HG02571 (cell line): Measurements from ENCODE around the gene KRTAP10-6.
"Not testable (repeated sequence)": the region's sequence is repeated elsewhere in the genome, so short reads cannot be mapped to it uniquely, and the experiment has no call there.

Experiments used
- ATAC-seq: cut with Tn5 transposase; IDR thresholded peaks from one replicate; pipeline ENCODE4 v1.9.1; 2021; ENCODE audit warnings: mild to moderate bottlenecking, moderate library complexity; ENCODE audit not compliant: unreplicated experiment

Gene KRTAP10-6

DNA sequence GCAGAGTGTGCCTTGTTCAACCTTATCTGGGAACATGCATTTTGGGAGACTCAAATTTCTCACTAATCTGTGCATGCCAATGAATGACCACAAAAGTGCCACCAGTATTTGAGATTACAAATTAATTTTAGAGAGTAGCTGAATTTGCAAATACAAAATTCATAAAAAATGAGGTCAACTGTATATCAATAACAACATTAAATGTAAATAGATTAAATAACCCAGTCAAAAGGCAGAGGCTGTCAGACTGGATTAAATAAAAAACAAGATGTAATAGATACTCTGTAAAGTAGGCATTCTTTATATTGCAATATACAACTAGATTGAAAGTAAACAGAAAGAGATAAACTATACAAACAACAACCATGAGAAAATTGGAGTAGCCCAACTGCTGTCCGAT, 28.2 kb downstream of the KRTAP10-6 start:
- ATAC-seq: no peak

GRCh38 chr21:44558695-44559094, 33.6 kb downstream of the KRTAP10-6 start, which contains the start of gene KRTAP10-3:
KRTAP10-3 (minus strand) TSS chr21:44558795; CDS start chr21:44558715, 80 bp downstream.
- no peak for ATAC-seq

- ATAC-seq: not testable (repeated sequence)
These were observed 34.0 kb downstream of the KRTAP10-6 start for GRCh38 chr21:44558329-44558675.

DNA sequence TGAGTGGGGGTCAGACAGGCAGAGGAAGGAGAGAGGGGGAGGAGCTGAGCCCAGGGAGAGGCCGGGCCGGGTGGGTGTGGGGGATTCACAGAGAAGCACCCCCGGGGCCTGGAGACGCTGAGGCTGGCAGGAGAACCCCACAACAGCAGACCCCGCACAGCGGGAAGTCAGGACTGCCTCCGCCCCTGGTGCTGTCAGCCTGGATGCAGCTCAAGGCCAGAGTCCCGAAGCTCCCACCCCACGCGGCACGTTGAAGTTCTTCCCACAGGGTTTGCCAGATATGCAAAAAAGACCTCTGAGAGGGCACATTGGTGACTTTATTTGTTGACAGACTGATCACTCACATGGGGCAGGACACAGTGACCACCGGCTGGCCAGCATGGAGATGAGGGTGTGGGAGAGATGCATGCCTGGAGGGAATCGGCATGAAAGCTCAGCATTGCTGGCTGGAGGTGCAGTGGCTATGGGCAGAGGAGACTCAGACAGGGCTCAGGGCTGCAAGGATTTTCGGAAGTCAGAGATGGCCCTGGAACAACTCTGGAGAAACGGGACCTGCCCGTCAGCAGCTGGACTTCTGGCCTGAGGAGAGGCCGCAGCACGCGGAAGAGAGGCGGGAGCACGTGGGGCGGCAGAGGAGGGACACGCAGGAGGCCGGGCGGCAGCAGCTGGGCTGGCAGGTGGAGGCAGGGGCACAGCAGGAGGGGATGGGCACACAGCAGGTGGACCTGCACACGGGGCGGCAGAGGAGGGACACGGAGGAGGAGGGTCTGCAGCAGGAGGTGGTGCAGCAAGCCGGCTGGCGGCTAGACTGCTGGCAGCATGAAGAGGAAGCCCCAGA, 34.6 kb downstream of the KRTAP10-6 start:
- no peak for ATAC-seq

- no peak for ATAC-seq
These were observed 35.4 kb downstream of the KRTAP10-6 start for GRCh38 chr21:44556879-44557278.

DNA sequence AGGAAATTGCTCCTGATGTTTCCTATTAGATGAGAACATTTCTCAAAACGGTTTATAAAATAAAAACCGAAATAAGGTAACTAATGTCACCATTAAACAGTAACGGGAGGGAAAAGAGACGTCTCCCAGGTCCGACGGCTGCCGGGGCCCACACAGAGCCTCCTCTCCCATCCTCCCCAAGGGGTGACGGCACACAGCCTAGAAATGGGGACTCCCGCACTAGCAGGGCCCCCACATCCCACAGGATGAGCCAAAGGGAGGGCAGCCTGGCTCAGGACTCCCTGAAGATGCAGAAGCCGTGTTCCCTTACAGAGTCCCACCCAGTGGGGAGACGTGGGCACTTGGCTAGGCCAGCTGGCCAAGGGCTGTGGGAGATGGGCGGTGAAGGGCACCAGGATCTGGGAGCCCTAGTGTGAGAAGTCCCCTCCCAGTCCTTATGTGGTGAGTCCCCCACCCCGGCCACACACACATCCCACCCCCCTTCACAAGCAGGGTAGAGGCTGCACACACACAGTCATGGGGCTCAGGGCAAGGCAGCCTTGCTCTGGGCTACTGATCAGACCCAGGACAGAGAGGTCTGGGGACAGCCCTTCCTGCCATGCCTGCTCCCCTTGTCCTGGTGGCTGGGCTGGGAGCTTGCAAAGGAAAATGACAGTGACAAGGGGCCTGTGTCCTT, 37.0 kb downstream of the KRTAP10-6 start:
- ATAC-seq: no peak

- no peak for ATAC-seq
These were observed 39.6 kb downstream of the KRTAP10-6 start for GRCh38 chr21:44552681-44553080.

DNA sequence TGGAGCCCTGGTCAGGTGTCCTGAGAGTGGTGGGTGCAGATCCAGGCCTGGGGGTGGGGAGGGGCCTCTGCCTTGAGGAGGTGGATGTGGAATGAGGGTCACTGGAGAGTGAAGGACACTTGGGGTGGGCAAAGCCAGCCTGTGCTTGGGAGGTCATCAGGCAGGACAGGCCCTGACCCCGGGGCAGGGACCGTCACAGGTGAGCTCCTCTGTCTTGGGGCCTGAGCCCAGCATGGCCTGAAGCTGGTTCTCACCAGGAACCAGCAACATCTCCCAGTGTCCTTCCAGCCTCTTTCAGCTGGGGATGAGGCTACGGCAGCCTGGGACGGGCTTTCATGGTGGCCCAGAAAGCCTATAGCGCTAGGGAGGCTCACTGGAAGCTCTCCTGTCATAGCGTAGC, 40.2 kb downstream of the KRTAP10-6 start:
- no peak for ATAC-seq

DNA sequence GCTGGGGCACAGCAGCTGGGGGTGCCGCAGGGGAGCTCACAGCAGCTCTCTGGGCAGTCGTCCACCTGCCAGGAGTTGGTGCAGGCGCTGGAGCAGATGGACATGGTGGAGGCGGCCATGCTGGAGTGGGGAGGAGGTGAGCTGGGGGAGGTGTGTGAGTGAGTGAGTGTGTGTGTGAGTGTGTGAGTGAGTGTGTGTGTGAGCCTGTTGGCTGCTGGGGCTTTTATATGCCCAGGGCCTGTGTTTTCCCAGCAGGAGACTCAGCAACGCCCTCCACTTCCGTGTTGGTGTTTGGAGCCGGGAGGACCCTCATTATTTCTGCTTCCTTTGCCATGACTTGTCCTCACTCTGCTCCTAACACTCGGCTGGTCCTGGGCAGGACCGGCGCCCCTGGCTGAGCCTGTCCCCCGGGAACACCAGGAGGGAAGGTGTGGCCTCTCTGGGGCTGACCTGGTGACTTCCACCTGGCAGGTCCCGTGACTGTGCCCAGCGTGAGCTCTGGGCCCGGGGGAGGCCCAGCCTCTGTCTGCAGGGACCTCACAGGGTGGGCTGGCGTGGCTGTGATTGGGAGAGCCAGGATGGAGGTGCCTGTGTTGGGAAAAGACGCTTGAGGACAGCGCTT, 40.9 kb downstream of the KRTAP10-6 start, which contains the start of gene KRTAP10-2:
Gene KRTAP10-2 (minus strand): TSS at position 166 of the 622 bp plus-strand sequence. CDS start 47 bp downstream, at position 119.
- ATAC-seq: no peak

DNA sequence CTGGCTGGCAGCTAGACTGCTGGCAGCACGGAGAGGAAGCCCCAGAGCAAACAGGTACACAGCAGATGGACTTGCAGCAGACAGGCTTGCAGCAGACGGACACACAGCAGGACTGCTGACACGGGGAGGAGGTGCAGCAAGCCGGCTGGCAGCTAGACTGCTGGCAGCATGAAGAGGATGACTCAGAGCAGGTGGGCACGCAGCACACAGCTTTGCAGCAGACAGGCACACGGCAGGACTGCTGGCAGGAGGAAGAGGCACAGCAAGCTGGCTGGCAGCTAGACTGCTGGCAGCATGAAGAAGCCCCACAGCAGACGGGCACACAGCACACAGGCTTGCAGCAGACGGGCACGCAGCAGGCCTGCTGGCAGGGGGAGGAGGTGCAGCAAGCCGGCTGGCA, 41.5 kb downstream of the KRTAP10-6 start:
- no peak for ATAC-seq

DNA sequence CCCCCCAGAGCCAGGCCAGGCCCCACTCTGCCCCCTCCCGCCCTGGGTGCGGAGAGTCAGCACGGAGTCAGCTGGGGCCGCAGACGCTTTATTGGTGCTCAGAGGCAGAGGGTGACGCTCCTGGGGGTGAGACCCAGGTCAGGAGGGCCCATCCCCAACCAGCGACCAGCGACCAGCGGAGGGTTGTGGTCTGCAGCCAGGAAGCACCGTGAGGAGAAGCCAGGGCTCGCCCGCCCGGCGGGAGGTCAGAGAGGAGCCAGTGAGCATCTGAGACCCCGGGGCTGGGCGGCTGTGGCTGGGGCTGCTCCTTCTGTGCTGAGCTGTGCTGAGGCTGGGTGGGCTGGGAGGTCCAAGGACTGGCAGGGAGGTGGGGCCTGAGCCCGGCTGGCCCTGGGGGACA, 42.0 kb downstream of the KRTAP10-6 start:
- not testable (repeated sequence) for ATAC-seq

- no peak for ATAC-seq
These were observed 42.6 kb downstream of the KRTAP10-6 start for GRCh38 chr21:44549525-44550211.

- ATAC-seq: no peak
These were observed 43.4 kb downstream of the KRTAP10-6 start for GRCh38 chr21:44548922-44549321.

GRCh38 chr21:44548381-44548780, 43.9 kb downstream of the KRTAP10-6 start:
- ATAC-seq: no peak

DNA sequence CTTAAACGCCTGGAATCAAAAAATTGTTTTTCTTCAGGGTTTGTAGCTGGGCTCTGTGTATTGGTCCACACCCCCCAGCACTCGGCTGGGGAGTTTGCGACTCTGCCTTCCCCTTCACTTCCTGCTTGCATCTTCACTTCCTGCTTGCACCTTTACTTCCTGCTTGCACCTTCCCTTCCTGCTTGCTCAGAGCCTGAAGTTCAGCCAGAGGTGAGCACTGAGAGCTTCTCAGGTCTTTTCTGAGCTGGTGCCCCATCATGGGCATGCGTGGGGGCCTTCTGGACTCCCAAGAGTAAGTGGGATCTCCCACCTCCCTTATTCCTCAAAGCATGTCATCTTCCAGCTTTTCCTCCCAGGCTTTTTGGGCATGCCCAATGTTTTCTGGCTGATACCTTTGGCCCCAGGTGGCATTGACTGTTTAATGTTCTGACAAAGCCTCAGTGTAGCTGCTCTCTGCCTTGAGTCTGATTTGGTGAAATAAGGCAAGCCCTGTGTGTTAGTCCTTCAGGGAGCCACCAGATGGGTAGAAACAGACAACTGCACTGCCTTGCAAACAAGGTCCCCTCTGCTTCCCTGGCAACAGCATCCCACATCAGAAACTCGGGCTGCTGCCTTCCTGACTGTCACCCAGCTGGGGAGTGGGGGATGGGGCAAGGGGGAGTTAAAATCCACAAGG, 44.5 kb downstream of the KRTAP10-6 start:
- no peak for ATAC-seq

GRCh38 chr21:44544566-44544965, 47.7 kb downstream of the KRTAP10-6 start:
- no peak for ATAC-seq

DNA sequence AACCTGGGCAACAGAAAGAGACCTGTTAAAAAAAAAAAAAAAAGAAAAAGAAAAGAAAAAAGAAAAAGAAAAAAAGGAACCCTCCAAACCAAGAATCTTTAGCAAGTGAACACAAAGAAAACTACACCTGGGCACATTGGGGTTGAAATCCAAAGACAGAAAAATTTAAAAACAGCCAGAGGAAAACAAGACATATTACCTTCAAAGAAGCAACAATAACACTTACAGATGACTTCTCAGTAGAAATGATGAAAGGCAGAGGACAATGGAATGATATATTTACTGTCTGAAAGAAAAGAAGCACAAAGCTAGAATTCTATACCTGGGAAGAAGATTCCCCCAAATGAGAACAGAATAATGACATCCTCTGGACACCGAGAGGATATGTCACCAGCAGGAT, 49.6 kb downstream of the KRTAP10-6 start:
- no peak for ATAC-seq
